ENCODE data around the gene PXMP4. TPM values are rescaled to one million over a fixed set of nuclear protein-coding genes. Genes with fewer than 3 reads are reported as not detected.

The PXMP4 gene
- total and polyA plus RNA-seq, 12 donors, result 6.8 to 47.4 (median 20.4) TPM

DNA sequence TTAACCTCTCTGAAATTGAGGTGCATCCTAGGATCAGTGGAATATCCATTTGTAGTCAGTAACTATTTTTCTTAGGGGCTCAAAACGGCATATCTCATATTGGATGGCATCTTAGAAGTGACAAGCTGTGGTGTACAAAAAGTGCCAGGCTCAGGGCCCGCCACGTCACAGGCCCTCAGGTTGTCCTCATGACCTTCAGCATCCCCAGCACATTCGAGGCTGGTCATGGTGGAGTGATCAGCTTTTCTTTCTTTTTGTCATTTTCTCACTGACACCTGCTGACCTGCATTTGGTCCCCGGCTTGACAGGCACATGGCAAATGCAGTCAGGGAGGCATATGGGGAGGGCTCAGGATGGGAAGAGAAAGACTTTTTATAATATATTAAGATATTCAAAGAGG lies 26.8 kb downstream of the PXMP4 start:
- DNase-seq, result peak in 1 of 7 donors; percentile 48
- Histone ChIP-seq H3K36me3 (replicated peaks in 1 of 2) (no peaks in the 10 kb centered on the region), H3K27ac (no peak overlapping the region), H3K4me1 (replicated peaks in 1 of 2) (peaks cover 20 to 33% of the 10 kb centered on the region in 2 donors), H3K9me3 (replicated peaks in 1 of 3) (no peaks in the 10 kb centered on the region), H3K4me3 (no peak overlapping the region), H3K27me3 (no peaks in the 10 kb centered on the region)
- intact Hi-C loops (cut with DNase I), result no loop called here
- 68 to 77% (median 70%) methylated on average over 5 of the region's 5 CpGs for WGBS, 4 donors
- TF ChIP-seq, protein P1, sequence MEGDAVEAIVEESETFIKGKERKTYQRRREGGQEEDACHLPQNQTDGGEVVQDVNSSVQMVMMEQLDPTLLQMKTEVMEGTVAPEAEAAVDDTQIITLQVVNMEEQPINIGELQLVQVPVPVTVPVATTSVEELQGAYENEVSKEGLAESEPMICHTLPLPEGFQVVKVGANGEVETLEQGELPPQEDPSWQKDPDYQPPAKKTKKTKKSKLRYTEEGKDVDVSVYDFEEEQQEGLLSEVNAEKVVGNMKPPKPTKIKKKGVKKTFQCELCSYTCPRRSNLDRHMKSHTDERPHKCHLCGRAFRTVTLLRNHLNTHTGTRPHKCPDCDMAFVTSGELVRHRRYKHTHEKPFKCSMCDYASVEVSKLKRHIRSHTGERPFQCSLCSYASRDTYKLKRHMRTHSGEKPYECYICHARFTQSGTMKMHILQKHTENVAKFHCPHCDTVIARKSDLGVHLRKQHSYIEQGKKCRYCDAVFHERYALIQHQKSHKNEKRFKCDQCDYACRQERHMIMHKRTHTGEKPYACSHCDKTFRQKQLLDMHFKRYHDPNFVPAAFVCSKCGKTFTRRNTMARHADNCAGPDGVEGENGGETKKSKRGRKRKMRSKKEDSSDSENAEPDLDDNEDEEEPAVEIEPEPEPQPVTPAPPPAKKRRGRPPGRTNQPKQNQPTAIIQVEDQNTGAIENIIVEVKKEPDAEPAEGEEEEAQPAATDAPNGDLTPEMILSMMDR (IDR thresholded peaks at IDR 0.05), result no peak

DNA sequence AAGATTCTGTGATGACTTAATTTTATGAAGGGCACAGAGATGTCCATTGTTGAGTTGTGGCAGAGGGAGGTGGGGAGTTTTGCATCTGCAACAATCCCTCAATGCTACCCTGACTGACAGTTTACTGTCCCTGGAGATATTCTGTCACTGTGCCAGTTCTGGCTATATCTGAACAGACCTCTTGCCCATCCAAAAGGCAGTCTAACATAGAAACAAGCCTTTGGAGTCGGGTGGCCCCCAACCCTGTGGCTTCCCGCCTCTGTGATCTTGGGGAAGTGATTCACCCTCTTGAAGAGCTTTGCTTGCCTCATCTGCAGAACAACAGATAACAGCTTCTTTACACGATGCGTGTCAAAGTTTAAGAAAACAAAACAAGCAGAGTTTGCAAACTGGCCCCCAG lies 30.1 kb downstream of the PXMP4 start:
- peak overlapping the region in 2 of 5 donors; percentile 48 to 69 for H3K27ac ChIP-seq
- peak in 4 of 7 donors; percentile 49 to 63 (median 60) for DNase-seq
- no peaks in the 10 kb centered on the region for H3K27me3 ChIP-seq
- TF ChIP-seq POLR2A (IDR thresholded peaks at IDR 0.05), result no peak
- TF ChIP-seq, protein P1 (IDR thresholded peaks at IDR 0.05), result no peak
- no peaks in the 10 kb centered on the region for H3K9me3 ChIP-seq (replicated peaks in 1 of 3)
- H3K36me3 ChIP-seq (replicated peaks in 1 of 2), result no peaks in the 10 kb centered on the region
- WGBS, 4 donors, result 9 to 20% (median 12%) methylated on average over 4 of the region's 4 CpGs
- H3K4me3 ChIP-seq, result no peak overlapping the region
- H3K4me1 ChIP-seq (replicated peaks in 1 of 2), result peaks cover 25 to 39% of the 10 kb centered on the region in 2 donors
- intact Hi-C loops (cut with DNase I), result no loop called here

DNA sequence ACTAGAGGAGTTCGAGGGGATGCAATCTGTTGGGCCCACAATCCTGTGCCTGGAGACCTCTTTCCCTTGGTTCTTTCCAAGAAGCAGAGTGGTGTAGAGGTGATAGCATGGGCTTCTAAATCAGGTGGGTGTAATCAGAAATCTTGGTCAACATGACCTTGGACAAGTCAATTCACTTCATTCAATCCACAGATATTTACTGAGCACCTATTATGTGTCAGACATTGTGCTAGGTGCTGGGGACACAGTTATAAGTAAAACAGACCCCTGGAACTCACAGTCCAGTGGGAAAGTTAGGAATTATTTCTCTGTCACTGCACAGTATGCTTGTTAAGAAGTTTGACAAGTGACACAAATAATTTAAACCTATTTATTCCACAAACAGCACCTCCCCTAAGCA lies 30.6 kb downstream of the PXMP4 start:
- Histone ChIP-seq H3K9me3 (replicated peaks in 1 of 3) (no peaks in the 10 kb centered on the region), H3K4me3 (no peak overlapping the region), H3K4me1 (replicated peaks in 1 of 2) (peaks cover 25 to 39% of the 10 kb centered on the region in 2 donors), H3K27ac (peak overlapping the region in 4 of 5 donors; percentile 24 to 69 (median 56)), H3K27me3 (no peaks in the 10 kb centered on the region), H3K36me3 (replicated peaks in 1 of 2) (no peaks in the 10 kb centered on the region)
- WGBS, 4 donors, result 88 to 100% (median 95%) methylated on average over 1 of the region's 1 CpG
- TF ChIP-seq, protein P1 (IDR thresholded peaks at IDR 0.05), result no peak
- TF ChIP-seq POLR2A (IDR thresholded peaks at IDR 0.05), result no peak
- intact Hi-C loops (cut with DNase I), result no loop called here
- DNase-seq, result no peak

DNA sequence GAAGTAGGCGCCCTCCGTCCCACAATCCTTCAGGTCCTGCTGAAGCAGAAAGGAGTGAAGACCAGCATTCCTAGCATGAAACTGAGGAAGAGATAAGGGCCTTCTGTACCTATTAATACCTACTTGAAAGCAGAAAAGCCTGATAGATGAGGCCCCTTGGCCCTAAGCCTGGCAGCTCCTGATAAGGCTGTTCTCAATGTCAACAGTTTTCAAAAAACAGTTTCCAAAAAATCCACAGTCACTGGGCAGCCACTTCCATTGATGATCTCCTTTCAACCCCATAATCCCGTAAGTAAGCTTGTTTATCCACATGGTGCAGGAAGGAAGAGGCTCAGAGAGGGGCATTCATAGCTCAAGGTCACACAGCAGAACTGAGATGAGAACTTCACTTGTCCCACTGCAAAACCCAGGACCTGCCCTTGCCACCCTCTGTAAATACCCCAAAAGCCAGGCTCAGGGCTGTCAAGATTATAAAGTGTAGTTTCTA lies 31.1 kb downstream of the PXMP4 start:
- TF ChIP-seq POLR2A (IDR thresholded peaks at IDR 0.05), result no peak
- TF ChIP-seq, protein P1 (IDR thresholded peaks at IDR 0.05), result no peak
- H3K27me3 ChIP-seq, result no peaks in the 10 kb centered on the region
- H3K4me1 ChIP-seq (replicated peaks in 1 of 2), result peaks cover 25 to 39% of the 10 kb centered on the region in 2 donors
- H3K4me3 ChIP-seq, result no peak overlapping the region
- DNase-seq, result peak in 5 of 7 donors; percentile 67 to 87 (median 69)
- intact Hi-C loops (cut with DNase I), result no loop called here
- 30 to 57% (median 52%) methylated on average over 3 of the region's 3 CpGs for WGBS, 4 donors
- H3K36me3 ChIP-seq (replicated peaks in 1 of 2), result no peaks in the 10 kb centered on the region
- peak overlapping the region; percentile 46 to 69 (median 58) for H3K27ac ChIP-seq
- no peaks in the 10 kb centered on the region for H3K9me3 ChIP-seq (replicated peaks in 1 of 3)

All from adrenal gland (tissue), 12 donors.